Neural progenitor cell (in vitro differentiated cells): ENCODE measurements around the gene CA12.

Experiments
- CTCF ChIP-seq: fragments of 200-600 bp; sonication (generic); IDR thresholded peaks from 2 replicates; pipeline ENCODE4 v1.5.1; 2017; ENCODE audit warnings: antibody characterized with exemption, mild to moderate bottlenecking
- EZH2phosphoT487 ChIP-seq: fragments of 200-600 bp; sonication (generic); IDR thresholded peaks from 2 replicates; pipeline ENCODE4 v1.6.1; 2017; ENCODE audit warnings: antibody characterized with exemption

GRCh38 chr15:63314409-63314808 is 67.2 kb downstream of the CA12 start:
- TF ChIP-seq CTCF (no peak), EZH2phosphoT487 (no peak)
